ENCODE results near the gene ZHX3. TPM values are rescaled to one million over a fixed set of nuclear protein-coding genes. Genes with fewer than 3 reads are reported as not detected.

The ZHX3 gene
- total RNA-seq, 6 experiments from 2014 or later: 64.1 to 80.1 (median 72.0) TPM

DNA sequence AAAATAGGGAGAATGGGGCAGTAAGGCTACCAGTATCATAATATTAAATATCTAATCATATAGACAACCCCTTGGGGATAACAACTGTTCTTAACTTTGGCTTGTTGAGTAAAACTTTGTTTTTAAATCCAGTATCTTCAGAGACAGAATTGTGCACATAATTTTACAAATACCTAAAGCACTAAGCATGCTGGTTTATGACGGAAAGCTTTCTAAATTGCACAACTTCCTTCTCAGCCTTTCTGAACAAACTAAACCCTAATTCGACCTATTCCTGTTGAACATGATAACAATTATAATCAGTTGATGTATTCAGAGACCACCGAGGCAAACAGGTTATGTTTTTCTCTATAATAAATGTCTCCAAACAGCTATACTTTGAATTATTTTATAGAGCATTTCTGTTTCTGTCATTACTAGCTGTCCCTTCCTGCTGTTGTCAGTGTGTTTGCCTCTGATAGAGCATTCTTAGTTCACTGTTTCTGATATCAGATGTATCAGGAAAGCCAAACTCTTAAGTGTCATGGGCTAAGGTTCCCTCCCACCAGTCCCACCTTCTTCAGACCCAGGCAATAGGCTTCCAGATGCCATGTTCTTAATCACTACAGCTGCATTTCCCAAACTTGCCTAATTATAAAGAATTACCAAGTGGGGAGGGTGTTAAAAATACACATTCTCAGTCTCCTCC lies 8.7 kb downstream of the ZHX3 start:
- H3K36me3 Mint-ChIP-seq (ENCODE audit: low read depth): 0 out of 2 replicates have a peak, but pooled peaks cover 3% of the 10 kb centered on the region
- no peaks in the 10 kb centered on the region for H3K27me3 Mint-ChIP-seq (ENCODE audit: insufficient read depth)
- no peak for TF ChIP-seq CTCF (IDR thresholded peaks at IDR 0.05)
- peak overlapping the region; percentile 91 for H3K27ac Mint-ChIP-seq
- no peak for DNase-seq
- peak overlapping the region; percentile 38 for H3K4me3 Mint-ChIP-seq
- H3K4me1 Mint-ChIP-seq (ENCODE audit: low read depth): peaks cover 51% of the 10 kb centered on the region
- no peaks in the 10 kb centered on the region for H3K9me3 Mint-ChIP-seq

GRCh38 chr20:41308290-41308711 lies 9.2 kb downstream of the ZHX3 start:
- Mint-ChIP-seq H3K4me1 (ENCODE audit: low read depth) (peaks cover 50% of the 10 kb centered on the region), H3K4me3 (peak overlapping the region; percentile 38), H3K27ac (peak overlapping the region; percentile 91), H3K36me3 (ENCODE audit: low read depth) (0 out of 2 replicates have a peak, but pooled peaks cover 3% of the 10 kb centered on the region), H3K9me3 (no peaks in the 10 kb centered on the region), H3K27me3 (ENCODE audit: insufficient read depth) (no peaks in the 10 kb centered on the region)
- TF ChIP-seq CTCF (IDR thresholded peaks at IDR 0.05): no peak
- DNase-seq: peak; percentile 84

GRCh38 chr20:41307021-41307420 lies 10.5 kb downstream of the ZHX3 start:
- DNase-seq: no peak
- no peaks in the 10 kb centered on the region for H3K9me3 Mint-ChIP-seq
- H3K27ac Mint-ChIP-seq: peak overlapping the region; percentile 91
- no peaks in the 10 kb centered on the region for H3K27me3 Mint-ChIP-seq (ENCODE audit: insufficient read depth)
- H3K36me3 Mint-ChIP-seq (ENCODE audit: low read depth): 0 out of 2 replicates have a peak, but pooled peaks cover 3% of the 10 kb centered on the region
- no peak for TF ChIP-seq CTCF (IDR thresholded peaks at IDR 0.05)
- peaks cover 50% of the 10 kb centered on the region for H3K4me1 Mint-ChIP-seq (ENCODE audit: low read depth)
- no peak overlapping the region for H3K4me3 Mint-ChIP-seq

- no peaks in the 10 kb centered on the region for H3K9me3 Mint-ChIP-seq
- H3K4me1 Mint-ChIP-seq (ENCODE audit: low read depth): peaks cover 44% of the 10 kb centered on the region
- no peaks in the 10 kb centered on the region for H3K27me3 Mint-ChIP-seq (ENCODE audit: insufficient read depth)
- H3K4me3 Mint-ChIP-seq: no peak overlapping the region
- H3K27ac Mint-ChIP-seq: no peak overlapping the region
- no peak for DNase-seq
- TF ChIP-seq CTCF (IDR thresholded peaks at IDR 0.05): no peak
- 0 out of 2 replicates have a peak, but pooled peaks cover 3% of the 10 kb centered on the region for H3K36me3 Mint-ChIP-seq (ENCODE audit: low read depth)
Measured at GRCh38 chr20:41306061-41306727, 11.3 kb downstream of the ZHX3 start.

DNA sequence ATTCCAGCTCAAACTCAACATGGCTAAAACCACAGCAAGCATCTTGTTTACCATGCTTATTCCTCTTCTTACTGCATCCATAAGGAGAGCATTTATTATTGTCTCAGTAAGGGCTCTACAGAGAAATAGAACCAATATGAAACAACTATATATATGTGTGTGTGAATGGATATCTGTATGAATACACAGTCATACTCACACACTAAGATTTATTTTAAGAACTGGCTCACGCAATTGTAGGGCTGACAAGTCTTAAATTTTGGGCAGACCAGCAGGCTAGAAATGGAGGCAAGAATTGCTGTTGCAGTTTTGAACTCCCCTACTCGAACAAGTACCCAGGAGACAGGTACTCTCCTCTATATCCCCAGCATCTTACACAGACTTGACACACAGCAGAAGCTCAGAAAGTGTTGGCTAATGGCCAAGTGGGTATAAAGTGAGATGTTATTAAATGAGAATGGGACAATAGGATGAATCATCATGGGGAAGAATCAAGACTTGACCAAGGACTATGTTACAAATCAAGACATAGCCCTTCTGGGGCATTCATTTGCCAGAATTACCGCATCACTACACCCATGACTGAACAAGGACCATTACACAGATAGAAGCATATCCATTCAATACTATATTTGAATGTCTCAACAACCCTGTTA lies 13.0 kb downstream of the ZHX3 start:
- Mint-ChIP-seq H3K27ac (no peak overlapping the region), H3K36me3 (ENCODE audit: low read depth) (0 out of 2 replicates have a peak, but pooled peaks cover 1% of the 10 kb centered on the region), H3K9me3 (no peaks in the 10 kb centered on the region), H3K4me3 (no peak overlapping the region), H3K4me1 (ENCODE audit: low read depth) (peaks cover 32% of the 10 kb centered on the region), H3K27me3 (ENCODE audit: insufficient read depth) (no peaks in the 10 kb centered on the region)
- TF ChIP-seq CTCF (IDR thresholded peaks at IDR 0.05): no peak
- DNase-seq: no peak

Measured in HFFc6 (cell line).